Neural cell (in vitro differentiated cells): ENCODE results near the gene GK.

Experiments used
- CTCF ChIP-seq: fragments of 450-650 bp; IDR thresholded peaks from 2 replicates; pipeline ENCODE4 v1.5.1; 2014; ENCODE audit warnings: antibody characterized with exemption, mild to moderate bottlenecking, moderate library complexity; ENCODE audit not compliant: poor library complexity, severe bottlenecking
- TF ChIP-seq, protein P1 (sequence below): IDR thresholded peaks from 2 replicates; pipeline ENCODE4 v1.6.1; 2012; ENCODE audit warnings: borderline replicate concordance

GRCh38 chrX:30622361-30622760, 30.9 kb upstream of the GK start:
- TF ChIP-seq, protein P1, sequence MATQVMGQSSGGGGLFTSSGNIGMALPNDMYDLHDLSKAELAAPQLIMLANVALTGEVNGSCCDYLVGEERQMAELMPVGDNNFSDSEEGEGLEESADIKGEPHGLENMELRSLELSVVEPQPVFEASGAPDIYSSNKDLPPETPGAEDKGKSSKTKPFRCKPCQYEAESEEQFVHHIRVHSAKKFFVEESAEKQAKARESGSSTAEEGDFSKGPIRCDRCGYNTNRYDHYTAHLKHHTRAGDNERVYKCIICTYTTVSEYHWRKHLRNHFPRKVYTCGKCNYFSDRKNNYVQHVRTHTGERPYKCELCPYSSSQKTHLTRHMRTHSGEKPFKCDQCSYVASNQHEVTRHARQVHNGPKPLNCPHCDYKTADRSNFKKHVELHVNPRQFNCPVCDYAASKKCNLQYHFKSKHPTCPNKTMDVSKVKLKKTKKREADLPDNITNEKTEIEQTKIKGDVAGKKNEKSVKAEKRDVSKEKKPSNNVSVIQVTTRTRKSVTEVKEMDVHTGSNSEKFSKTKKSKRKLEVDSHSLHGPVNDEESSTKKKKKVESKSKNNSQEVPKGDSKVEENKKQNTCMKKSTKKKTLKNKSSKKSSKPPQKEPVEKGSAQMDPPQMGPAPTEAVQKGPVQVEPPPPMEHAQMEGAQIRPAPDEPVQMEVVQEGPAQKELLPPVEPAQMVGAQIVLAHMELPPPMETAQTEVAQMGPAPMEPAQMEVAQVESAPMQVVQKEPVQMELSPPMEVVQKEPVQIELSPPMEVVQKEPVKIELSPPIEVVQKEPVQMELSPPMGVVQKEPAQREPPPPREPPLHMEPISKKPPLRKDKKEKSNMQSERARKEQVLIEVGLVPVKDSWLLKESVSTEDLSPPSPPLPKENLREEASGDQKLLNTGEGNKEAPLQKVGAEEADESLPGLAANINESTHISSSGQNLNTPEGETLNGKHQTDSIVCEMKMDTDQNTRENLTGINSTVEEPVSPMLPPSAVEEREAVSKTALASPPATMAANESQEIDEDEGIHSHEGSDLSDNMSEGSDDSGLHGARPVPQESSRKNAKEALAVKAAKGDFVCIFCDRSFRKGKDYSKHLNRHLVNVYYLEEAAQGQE, result no peak
- TF ChIP-seq CTCF, result no peak
